Fibroblast of skin of left quadriceps (primary cell): Measurements from ENCODE around the gene CAMK2B.

Experiments used
- DNase-seq, 2 experiments: peaks; one replicate each; pipeline ENCODE4 v3.0.0-alpha.2; 2013; ENCODE audit warnings: low read depth in 2 of 2

CAMK2B gene

GRCh38 chr7:44287488-44288380 lies 37.7 kb downstream of the CAMK2B start:
- DNase-seq: no peak

GRCh38 chr7:44286618-44287487 lies 38.5 kb downstream of the CAMK2B start:
- DNase-seq: no peak

GRCh38 chr7:44286182-44286617 lies 39.2 kb downstream of the CAMK2B start:
- no peak for DNase-seq

DNA sequence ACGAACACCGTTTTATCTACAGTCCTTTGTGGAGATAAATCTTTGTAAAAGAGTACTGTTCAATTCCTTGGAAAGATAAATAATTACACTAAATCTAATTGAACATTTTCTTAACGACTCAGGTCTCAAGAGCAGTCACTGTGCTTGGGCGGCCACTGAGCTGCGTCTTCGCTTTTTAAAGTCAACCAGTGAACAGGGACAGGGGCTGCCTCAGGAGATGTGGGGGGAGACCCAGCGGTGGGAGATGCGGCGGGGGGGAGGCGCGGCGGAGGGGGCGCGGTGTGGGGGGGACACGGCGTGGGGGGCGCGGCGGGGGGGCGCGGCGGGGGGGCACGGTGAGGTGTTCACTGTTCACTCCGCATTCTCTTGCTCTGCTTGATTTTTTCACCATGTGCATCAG lies 39.8 kb downstream of the CAMK2B start:
- no peak for DNase-seq

DNA sequence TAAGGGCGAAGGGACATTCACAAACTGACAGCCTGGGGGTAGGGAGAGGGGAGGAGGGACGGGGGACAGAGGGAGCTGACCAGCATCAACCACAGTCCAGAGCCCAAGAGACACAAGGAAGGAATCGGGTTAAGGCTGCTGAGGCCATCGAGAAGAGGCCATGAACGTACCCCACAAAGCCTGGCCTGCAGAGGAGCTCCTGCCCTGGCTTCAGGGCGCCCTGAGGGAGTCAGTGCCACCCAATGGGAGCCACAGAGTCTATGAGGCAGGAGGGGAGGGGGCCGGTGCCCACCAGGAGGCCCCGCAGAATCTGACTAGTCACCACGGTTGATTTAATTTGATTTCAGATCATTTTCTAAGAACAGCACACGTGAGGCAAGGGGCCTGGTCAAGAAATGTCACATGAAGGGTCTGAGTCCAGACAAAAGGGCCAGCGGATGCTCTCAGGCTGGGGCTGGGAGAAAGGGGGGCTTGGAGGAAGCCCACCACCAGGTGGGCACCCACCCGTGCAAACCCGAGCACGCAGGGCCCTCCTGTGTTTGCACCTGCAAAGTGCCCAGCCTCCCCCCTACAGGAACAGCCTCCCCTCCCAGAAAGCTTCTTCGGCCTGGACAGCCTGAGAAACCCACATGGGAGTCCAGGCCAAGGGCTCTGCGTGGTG lies 40.4 kb downstream of the CAMK2B start:
- DNase-seq: no peak

GRCh38 chr7:44284216-44284615 lies 41.2 kb downstream of the CAMK2B start:
- no peak for DNase-seq

- DNase-seq: no peak
Observed at GRCh38 chr7:44283381-44284211, 41.8 kb downstream of the CAMK2B start.

- DNase-seq: no peak
Observed at GRCh38 chr7:44282601-44283171, 42.7 kb downstream of the CAMK2B start.

DNA sequence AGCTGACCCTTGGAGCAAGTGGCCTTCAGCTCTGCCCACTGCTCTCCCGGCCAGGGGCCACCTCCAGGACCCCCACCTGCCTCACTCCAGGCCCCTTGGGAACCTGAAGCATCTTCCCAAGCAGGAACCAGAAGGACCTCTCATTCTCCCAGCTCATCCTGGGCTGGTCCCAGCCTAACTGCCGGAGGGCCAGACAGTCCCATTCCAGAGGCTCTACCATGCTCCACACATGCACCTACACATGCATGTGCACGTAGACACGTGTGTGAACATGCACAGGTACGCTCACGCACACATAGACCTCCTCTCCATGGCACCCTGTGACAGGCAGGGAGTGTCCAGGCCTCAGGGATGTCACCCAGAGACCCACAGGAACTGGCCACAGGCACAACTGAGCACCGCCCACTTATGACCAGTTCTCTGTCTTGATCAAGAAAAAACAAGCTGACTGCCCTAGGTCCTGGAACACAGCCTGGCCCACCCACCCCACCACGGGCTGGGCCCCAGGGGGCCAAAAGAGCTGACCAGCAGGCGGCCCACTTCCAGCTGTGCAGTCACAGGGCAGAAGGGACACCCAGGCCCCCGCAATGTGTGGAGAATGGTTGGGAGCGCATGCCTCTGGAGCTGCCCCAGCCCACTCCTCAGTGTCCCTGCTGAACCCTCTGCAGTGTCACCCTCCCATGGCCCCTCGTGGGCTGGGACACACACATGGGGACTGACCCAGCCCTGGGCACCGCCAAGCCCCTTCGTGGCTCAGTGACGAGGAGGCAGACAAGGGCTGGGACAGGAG lies 43.4 kb downstream of the CAMK2B start:
- no peak for DNase-seq

- no peak for DNase-seq
Observed at GRCh38 chr7:44280993-44281721, 44.2 kb downstream of the CAMK2B start.

DNA sequence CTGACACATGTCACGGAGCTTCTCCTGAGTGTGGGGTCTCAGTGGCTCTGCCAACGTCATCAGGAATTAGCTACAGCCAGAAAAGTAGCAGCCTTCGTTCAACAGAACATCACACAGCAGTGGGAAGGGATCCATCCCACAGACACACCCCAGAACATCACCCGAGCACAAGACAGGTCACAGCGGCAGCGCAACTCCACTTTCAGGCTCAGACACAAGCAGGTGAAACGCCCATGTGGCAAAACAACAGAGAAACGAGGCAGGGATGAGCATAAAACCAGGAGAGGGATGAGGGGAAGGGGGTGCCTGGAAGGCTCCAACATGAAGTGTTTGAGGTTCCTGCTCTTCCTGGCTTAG lies 44.8 kb downstream of the CAMK2B start:
- no peak for DNase-seq

DNA sequence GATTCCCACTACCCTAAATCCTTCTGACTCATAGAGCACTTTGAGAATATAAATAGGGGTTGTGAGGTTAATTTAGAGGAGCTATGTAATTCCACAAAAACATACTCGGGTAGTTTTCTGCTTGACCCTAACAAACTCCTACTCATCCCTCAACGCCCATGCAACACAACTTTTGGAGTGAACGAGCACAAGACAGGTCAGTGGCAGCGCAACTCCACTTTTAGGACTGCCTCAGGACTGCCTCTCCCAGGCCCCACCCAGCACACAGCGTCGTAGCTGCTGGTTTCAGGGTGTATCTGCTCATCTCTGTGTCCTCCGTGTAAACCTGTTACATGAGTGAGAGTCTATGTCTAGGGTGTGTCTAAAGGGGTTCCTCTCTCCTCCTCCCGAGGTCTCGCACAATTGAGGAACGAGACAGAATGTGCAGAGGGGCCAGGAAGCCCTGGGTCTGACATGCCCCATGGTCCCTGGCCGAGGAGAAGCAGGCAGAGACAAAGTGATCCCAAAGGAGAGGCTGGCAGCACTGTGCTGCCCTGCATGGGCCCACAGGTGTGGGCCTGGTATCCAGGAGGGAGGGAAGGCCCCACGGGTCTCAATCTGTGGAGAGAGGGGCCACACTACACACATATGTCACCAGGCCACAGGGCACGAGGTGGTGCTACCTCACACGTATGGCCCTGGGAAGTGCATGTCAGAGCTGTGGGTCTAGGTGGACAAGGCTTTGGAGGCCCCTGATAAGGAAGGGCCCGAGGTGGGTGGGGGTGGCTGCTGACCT lies 45.5 kb downstream of the CAMK2B start:
- DNase-seq: no peak

GRCh38 chr7:44279286-44279685 lies 46.1 kb downstream of the CAMK2B start:
- no peak for DNase-seq

GRCh38 chr7:44278451-44279161 lies 46.8 kb downstream of the CAMK2B start:
- no peak for DNase-seq

- no peak for DNase-seq
Observed at GRCh38 chr7:44277851-44278250, 47.5 kb downstream of the CAMK2B start.

- no peak for DNase-seq
Observed at GRCh38 chr7:44277391-44277790, 48.0 kb downstream of the CAMK2B start.

DNA sequence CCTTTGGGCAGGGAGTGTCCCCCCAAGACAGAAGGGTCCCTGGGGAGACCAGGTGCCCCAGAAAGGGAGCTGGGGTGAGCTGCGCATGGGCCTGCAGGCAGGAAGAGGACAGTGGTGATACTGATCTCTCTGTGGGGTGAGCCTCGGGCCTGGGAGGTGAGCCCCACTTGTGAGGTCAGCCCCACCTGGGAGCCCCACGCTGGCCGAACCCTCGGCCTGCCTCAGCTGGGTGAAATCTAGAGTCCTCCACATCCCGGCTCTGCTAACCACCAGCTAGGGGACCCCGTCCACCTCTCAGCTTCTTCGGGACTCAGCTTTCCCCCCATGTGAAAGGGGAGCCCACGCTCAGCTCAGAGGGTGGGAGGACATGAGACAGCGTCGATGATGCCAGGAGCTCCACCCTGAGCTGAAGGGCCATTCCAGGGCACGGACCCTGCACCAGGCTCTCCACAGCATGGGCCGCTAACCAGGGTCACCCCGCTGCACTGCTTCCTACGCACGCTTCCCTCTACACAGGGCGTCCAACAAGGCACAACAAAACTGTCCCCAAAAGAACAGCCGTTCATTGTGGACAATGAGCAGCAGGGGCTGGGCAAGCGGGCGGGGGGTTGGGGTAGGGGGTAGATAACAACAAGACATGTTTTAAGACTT lies 48.7 kb downstream of the CAMK2B start:
- no peak for DNase-seq
